Iris pigment epithelial cell (primary cell): ENCODE data around the gene ZNFX1.
A peak's percentile ranks its signal among the peaks of the same experiment; 100 is the strongest.
"Not testable (repeated sequence)": the region's sequence is repeated elsewhere in the genome, so short reads cannot be mapped to it uniquely, and the experiment has no call there.

Source experiments
- DNase-seq: peaks from one replicate; pipeline ENCODE4 v3.0.0-alpha.2; 2011; ENCODE audit warnings: low read depth

Gene ZNFX1

GRCh38 chr20:49278036-49278817 lies at the start of gene ZNFX1:
Gene ZNFX1 (minus strand): TSS chr20:49278057. CDS start chr20:49275839, 2,218 bp downstream.
- peak; percentile 96 for DNase-seq

GRCh38 chr20:49326026-49326425 lies 48.2 kb upstream of the ZNFX1 start:
- peak; percentile 9 for DNase-seq

GRCh38 chr20:49324306-49324705 lies 46.4 kb upstream of the ZNFX1 start:
- no peak for DNase-seq

- peak; percentile 86 for DNase-seq
Measured at GRCh38 chr20:49323622-49324238, 45.9 kb upstream of the ZNFX1 start.

GRCh38 chr20:49320460-49320859 lies 42.6 kb upstream of the ZNFX1 start:
- DNase-seq = peak; percentile 51

GRCh38 chr20:49319208-49319809 lies 41.5 kb upstream of the ZNFX1 start:
- DNase-seq = no peak

GRCh38 chr20:49318430-49319207 lies 40.8 kb upstream of the ZNFX1 start:
- no peak for DNase-seq

- no peak for DNase-seq
Measured at GRCh38 chr20:49318091-49318429, 40.2 kb upstream of the ZNFX1 start.

- DNase-seq = no peak
Measured at GRCh38 chr20:49316704-49317103, 38.8 kb upstream of the ZNFX1 start.

GRCh38 chr20:49315580-49315979 lies 37.7 kb upstream of the ZNFX1 start:
- DNase-seq = no peak

GRCh38 chr20:49314052-49314451 lies 36.2 kb upstream of the ZNFX1 start:
- DNase-seq = not testable (repeated sequence)

- DNase-seq = no peak
Measured at GRCh38 chr20:49313283-49313682, 35.4 kb upstream of the ZNFX1 start.

GRCh38 chr20:49312661-49313060 lies 34.8 kb upstream of the ZNFX1 start:
- no peak for DNase-seq

- peak; percentile 65 for DNase-seq
Measured at GRCh38 chr20:49310705-49311104, 32.8 kb upstream of the ZNFX1 start.

GRCh38 chr20:49308875-49309274 lies 31.0 kb upstream of the ZNFX1 start:
- peak; percentile 34 for DNase-seq

GRCh38 chr20:49306903-49307620 lies 29.2 kb upstream of the ZNFX1 start:
- no peak for DNase-seq

GRCh38 chr20:49303065-49303552 lies 25.3 kb upstream of the ZNFX1 start:
- DNase-seq = no peak

- no peak for DNase-seq
Measured at GRCh38 chr20:49297605-49298530, 20.0 kb upstream of the ZNFX1 start.

- DNase-seq = not testable (repeated sequence)
Measured at GRCh38 chr20:49294002-49294654, 16.3 kb upstream of the ZNFX1 start.

GRCh38 chr20:49293122-49293521 lies 15.3 kb upstream of the ZNFX1 start:
- DNase-seq = no peak
